ENCODE data around the gene CSAD.

Gene CSAD

GRCh38 chr12:53198486-53199110 lies 17.9 kb upstream of the CSAD start:
- Histone ChIP-seq H2BK5ac (ENCODE audit: low read depth, low read length, poor library complexity, severe bottlenecking) (no peak overlapping the region), H2AK5ac (ENCODE audit: low read length, severe bottlenecking) (no peak overlapping the region), H3K27me3 (ENCODE audit: control insufficient read depth in 1 of 2, insufficient read depth in 1 of 2, low read length in 2 of 2) (peaks cover 0 to 56% of the 10 kb centered on the region in 2 experiments), H2BK120ac (ENCODE audit: low read depth, low read length) (no peak overlapping the region), H4K91ac (ENCODE audit: low read length) (peak overlapping the region; percentile 70), H3K9me3 (ENCODE audit: control insufficient read depth, low read length) (no peaks in the 10 kb centered on the region), H3K36me3 (ENCODE audit: control insufficient read depth in 1 of 2, insufficient read depth in 2 of 2, low read depth in 1 of 2, low read length in 2 of 2) (peaks cover 0 to 6% of the 10 kb centered on the region in 2 experiments), H3K14ac (ENCODE audit: low read length in 2 of 2) (no peak overlapping the region), H3K4me3 (ENCODE audit: insufficient read depth in 1 of 2, low read depth in 1 of 2, low read length in 2 of 2) (no peak overlapping the region), H3K4ac (ENCODE audit: low read depth in 1 of 2, low read length in 2 of 2) (no peak overlapping the region), H3K18ac (ENCODE audit: low read depth in 1 of 2, low read length in 2 of 2) (peak overlapping the region in 1 of 2 experiments; percentile 46), H3K9ac (ENCODE audit: low read length) (peak overlapping the region; percentile 72), H3K4me1 (ENCODE audit: control insufficient read depth, insufficient read depth, low read depth, low read length) (peaks cover 4% of the 10 kb centered on the region), H2BK12ac (ENCODE audit: low read length in 2 of 2) (peak overlapping the region in 1 of 2 experiments; percentile 19), H2AFZ (ENCODE audit: low read depth, low read length) (no peak overlapping the region), H3K23ac (ENCODE audit: low read length in 2 of 2) (no peak overlapping the region), H4K8ac (ENCODE audit: low read length) (peak overlapping the region; percentile 20), H3K79me1 (replicated peaks; ENCODE audit: low read length, poor library complexity, severe bottlenecking) (no peaks in the 10 kb centered on the region), H3K4me2 (ENCODE audit: low read length, poor library complexity, severe bottlenecking) (no peak overlapping the region), H3K27ac (ENCODE audit: low read length, poor library complexity, severe bottlenecking) (no peak overlapping the region), H2BK15ac (ENCODE audit: low read depth, poor library complexity, severe bottlenecking) (no peak overlapping the region)
- WGBS: 93% methylated on average over 5 of the region's 5 CpGs
- no peak for DNase-seq

DNA sequence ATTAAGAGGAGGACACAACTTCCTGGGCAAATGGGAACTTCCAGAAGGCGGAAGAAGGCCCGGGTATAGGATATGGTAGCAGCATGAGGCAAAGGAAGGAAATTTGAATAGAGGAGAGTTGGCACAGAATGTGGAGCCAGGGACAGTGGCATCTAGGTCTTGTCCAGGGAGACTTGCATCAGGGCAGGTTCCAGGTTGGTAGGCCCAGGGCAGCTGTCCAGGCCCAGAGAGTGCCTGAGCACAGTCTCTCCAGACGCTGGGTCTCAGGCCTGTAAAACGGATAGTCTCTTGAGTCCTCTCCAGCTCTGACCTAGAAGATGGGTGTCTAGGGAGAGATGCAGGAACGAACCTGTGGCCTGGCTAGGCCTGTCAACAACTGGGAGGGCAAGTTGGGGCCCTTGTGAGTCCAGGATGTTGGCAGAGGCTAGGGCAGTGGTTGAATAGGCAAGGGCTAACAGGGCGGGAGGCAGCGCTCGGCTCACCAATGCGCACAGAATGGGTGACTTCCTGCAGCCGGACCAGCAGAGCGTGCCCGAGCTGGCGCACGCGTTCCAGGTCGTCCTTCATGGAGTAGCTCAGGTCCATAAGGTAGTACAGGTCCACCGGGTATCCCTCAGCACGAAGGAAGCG lies 16.4 kb upstream of the CSAD start:
- no peak overlapping the region for H3K23ac ChIP-seq (ENCODE audit: low read length in 2 of 2)
- H2BK12ac ChIP-seq (ENCODE audit: low read length in 2 of 2): peak overlapping the region in 1 of 2 experiments; percentile 29
- peaks cover 4% of the 10 kb centered on the region for H3K4me1 ChIP-seq (ENCODE audit: control insufficient read depth, insufficient read depth, low read depth, low read length)
- no peak overlapping the region for H3K4me2 ChIP-seq (ENCODE audit: low read length, poor library complexity, severe bottlenecking)
- no peak overlapping the region for H2BK120ac ChIP-seq (ENCODE audit: low read depth, low read length)
- peak overlapping the region; percentile 24 for H4K8ac ChIP-seq (ENCODE audit: low read length)
- no peak overlapping the region for H3K14ac ChIP-seq (ENCODE audit: low read length in 2 of 2)
- H3K79me1 ChIP-seq (replicated peaks; ENCODE audit: low read length, poor library complexity, severe bottlenecking): no peaks in the 10 kb centered on the region
- 82% methylated on average over 19 of the region's 19 CpGs for WGBS
- H3K9ac ChIP-seq (ENCODE audit: low read length): peak overlapping the region; percentile 26
- peaks cover 8 to 11% of the 10 kb centered on the region in 2 experiments for H3K36me3 ChIP-seq (ENCODE audit: control insufficient read depth in 1 of 2, insufficient read depth in 2 of 2, low read depth in 1 of 2, low read length in 2 of 2)
- no peak overlapping the region for H2BK15ac ChIP-seq (ENCODE audit: low read depth, poor library complexity, severe bottlenecking)
- H2BK5ac ChIP-seq (ENCODE audit: low read depth, low read length, poor library complexity, severe bottlenecking): no peak overlapping the region
- H2AK5ac ChIP-seq (ENCODE audit: low read length, severe bottlenecking): no peak overlapping the region
- no peak for DNase-seq
- H3K9me3 ChIP-seq (ENCODE audit: control insufficient read depth, low read length): no peaks in the 10 kb centered on the region
- no peak overlapping the region for H3K4ac ChIP-seq (ENCODE audit: low read depth in 1 of 2, low read length in 2 of 2)
- no peak overlapping the region for H4K91ac ChIP-seq (ENCODE audit: low read length)
- H3K18ac ChIP-seq (ENCODE audit: low read depth in 1 of 2, low read length in 2 of 2): peak overlapping the region in 1 of 2 experiments; percentile 37
- H3K4me3 ChIP-seq (ENCODE audit: insufficient read depth in 1 of 2, low read depth in 1 of 2, low read length in 2 of 2): no peak overlapping the region
- H3K27me3 ChIP-seq (ENCODE audit: control insufficient read depth in 1 of 2, insufficient read depth in 1 of 2, low read length in 2 of 2): peaks cover 0 to 58% of the 10 kb centered on the region in 2 experiments
- H2AFZ ChIP-seq (ENCODE audit: low read depth, low read length): no peak overlapping the region
- H3K27ac ChIP-seq (ENCODE audit: low read length, poor library complexity, severe bottlenecking): no peak overlapping the region

DNA sequence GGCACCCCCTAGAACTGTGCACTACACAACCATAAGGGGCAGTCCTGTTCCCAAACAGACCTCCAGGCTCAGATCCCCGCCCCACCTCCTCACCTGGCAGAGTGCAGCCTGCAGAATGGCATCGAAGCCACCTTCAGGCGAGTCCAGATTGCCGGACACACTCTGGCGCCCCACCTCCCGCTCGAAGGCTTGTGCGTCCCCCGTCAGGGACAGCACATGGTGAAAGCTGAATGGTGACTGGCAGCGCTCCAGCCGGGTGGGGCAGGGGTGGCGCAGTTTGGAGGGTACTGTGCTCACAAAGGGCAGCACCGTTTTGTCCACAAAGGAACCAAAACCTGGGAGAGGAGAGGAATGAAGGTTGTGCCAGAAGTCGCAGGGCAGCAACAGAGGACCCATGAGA lies 15.8 kb upstream of the CSAD start:
- Histone ChIP-seq H2BK120ac (ENCODE audit: low read depth, low read length) (no peak overlapping the region), H2BK5ac (ENCODE audit: low read depth, low read length, poor library complexity, severe bottlenecking) (no peak overlapping the region), H2BK12ac (ENCODE audit: low read length in 2 of 2) (no peak overlapping the region), H3K14ac (ENCODE audit: low read length in 2 of 2) (no peak overlapping the region), H3K36me3 (ENCODE audit: control insufficient read depth in 1 of 2, insufficient read depth in 2 of 2, low read depth in 1 of 2, low read length in 2 of 2) (peaks cover 15 to 16% of the 10 kb centered on the region in 2 experiments), H3K4me2 (ENCODE audit: low read length, poor library complexity, severe bottlenecking) (no peak overlapping the region), H2AK5ac (ENCODE audit: low read length, severe bottlenecking) (no peak overlapping the region), H2BK15ac (ENCODE audit: low read depth, poor library complexity, severe bottlenecking) (no peak overlapping the region), H3K9ac (ENCODE audit: low read length) (no peak overlapping the region), H3K4me3 (ENCODE audit: insufficient read depth in 1 of 2, low read depth in 1 of 2, low read length in 2 of 2) (no peak overlapping the region), H3K27ac (ENCODE audit: low read length, poor library complexity, severe bottlenecking) (no peak overlapping the region), H3K18ac (ENCODE audit: low read depth in 1 of 2, low read length in 2 of 2) (no peak overlapping the region), H2AFZ (ENCODE audit: low read depth, low read length) (no peak overlapping the region), H4K91ac (ENCODE audit: low read length) (peak overlapping the region; percentile 27), H3K23ac (ENCODE audit: low read length in 2 of 2) (no peak overlapping the region), H3K27me3 (ENCODE audit: control insufficient read depth in 1 of 2, insufficient read depth in 1 of 2, low read length in 2 of 2) (peaks cover 0 to 58% of the 10 kb centered on the region in 2 experiments), H3K4ac (ENCODE audit: low read depth in 1 of 2, low read length in 2 of 2) (no peak overlapping the region), H3K4me1 (ENCODE audit: control insufficient read depth, insufficient read depth, low read depth, low read length) (peaks cover 2% of the 10 kb centered on the region), H3K9me3 (ENCODE audit: control insufficient read depth, low read length) (no peaks in the 10 kb centered on the region), H4K8ac (ENCODE audit: low read length) (no peak overlapping the region), H3K79me1 (replicated peaks; ENCODE audit: low read length, poor library complexity, severe bottlenecking) (no peaks in the 10 kb centered on the region)
- no peak for DNase-seq
- 92% methylated on average over 14 of the region's 14 CpGs for WGBS

DNA sequence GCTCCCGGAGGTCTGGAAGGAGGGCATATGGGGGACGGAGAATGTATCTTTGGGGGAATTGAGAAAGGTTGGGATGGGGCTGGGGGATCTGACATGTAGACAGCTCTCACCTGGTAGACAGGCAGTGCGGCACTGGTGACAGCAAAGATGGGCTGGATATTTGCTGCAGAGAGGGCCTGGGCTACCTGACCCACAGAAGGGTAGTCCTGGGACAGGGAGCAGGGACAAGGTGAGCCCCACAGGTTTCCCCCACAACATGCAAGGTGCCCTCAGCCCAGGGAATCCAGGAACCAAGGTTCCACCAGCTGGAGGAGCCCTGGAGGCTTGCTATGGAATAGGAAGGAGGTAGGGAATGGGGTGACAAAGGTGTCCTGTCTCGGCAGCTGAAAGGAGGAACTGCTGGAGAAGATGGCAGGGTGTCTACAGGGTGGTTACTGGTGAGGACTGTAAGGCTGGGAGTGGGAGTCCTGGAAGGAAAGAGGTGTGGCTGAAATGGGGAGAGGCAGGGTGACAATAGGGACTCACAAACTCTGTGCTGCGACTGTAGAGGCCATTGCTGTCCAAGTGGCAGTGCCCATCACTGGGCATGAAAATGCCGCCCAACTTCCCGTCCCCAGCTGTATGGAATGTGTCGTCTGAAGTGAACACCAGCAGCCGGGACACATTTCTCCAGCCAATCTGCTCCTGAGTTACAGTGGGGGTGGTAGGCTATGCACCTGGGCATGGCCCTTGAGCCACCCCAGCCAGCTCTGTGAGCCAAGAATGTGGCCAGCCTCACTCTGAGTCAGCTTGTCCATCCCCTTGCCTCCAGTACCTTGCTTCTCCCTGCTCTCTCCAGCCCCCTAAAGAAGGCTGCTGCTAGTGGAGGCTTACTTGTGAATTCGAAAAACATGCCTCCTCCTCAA lies 15.0 kb upstream of the CSAD start:
- H2AFZ ChIP-seq (ENCODE audit: low read depth, low read length): no peak overlapping the region
- H3K4ac ChIP-seq (ENCODE audit: low read depth in 1 of 2, low read length in 2 of 2): no peak overlapping the region
- no peak overlapping the region for H3K18ac ChIP-seq (ENCODE audit: low read depth in 1 of 2, low read length in 2 of 2)
- H3K4me2 ChIP-seq (ENCODE audit: low read length, poor library complexity, severe bottlenecking): no peak overlapping the region
- peaks cover 18 to 21% of the 10 kb centered on the region in 2 experiments for H3K36me3 ChIP-seq (ENCODE audit: control insufficient read depth in 1 of 2, insufficient read depth in 2 of 2, low read depth in 1 of 2, low read length in 2 of 2)
- H4K91ac ChIP-seq (ENCODE audit: low read length): no peak overlapping the region
- H2BK15ac ChIP-seq (ENCODE audit: low read depth, poor library complexity, severe bottlenecking): no peak overlapping the region
- DNase-seq: no peak
- no peak overlapping the region for H3K27ac ChIP-seq (ENCODE audit: low read length, poor library complexity, severe bottlenecking)
- no peak overlapping the region for H2BK12ac ChIP-seq (ENCODE audit: low read length in 2 of 2)
- H2BK120ac ChIP-seq (ENCODE audit: low read depth, low read length): no peak overlapping the region
- H3K4me3 ChIP-seq (ENCODE audit: insufficient read depth in 1 of 2, low read depth in 1 of 2, low read length in 2 of 2): no peak overlapping the region
- H3K4me1 ChIP-seq (ENCODE audit: control insufficient read depth, insufficient read depth, low read depth, low read length): no peaks in the 10 kb centered on the region
- H2BK5ac ChIP-seq (ENCODE audit: low read depth, low read length, poor library complexity, severe bottlenecking): no peak overlapping the region
- no peak overlapping the region for H2AK5ac ChIP-seq (ENCODE audit: low read length, severe bottlenecking)
- peaks cover 0 to 58% of the 10 kb centered on the region in 2 experiments for H3K27me3 ChIP-seq (ENCODE audit: control insufficient read depth in 1 of 2, insufficient read depth in 1 of 2, low read length in 2 of 2)
- no peak overlapping the region for H3K9ac ChIP-seq (ENCODE audit: low read length)
- no peak overlapping the region for H4K8ac ChIP-seq (ENCODE audit: low read length)
- 94% methylated on average over 10 of the region's 10 CpGs for WGBS
- H3K14ac ChIP-seq (ENCODE audit: low read length in 2 of 2): peak overlapping the region in 1 of 2 experiments; percentile 36
- no peaks in the 10 kb centered on the region for H3K79me1 ChIP-seq (replicated peaks; ENCODE audit: low read length, poor library complexity, severe bottlenecking)
- H3K23ac ChIP-seq (ENCODE audit: low read length in 2 of 2): no peak overlapping the region
- no peaks in the 10 kb centered on the region for H3K9me3 ChIP-seq (ENCODE audit: control insufficient read depth, low read length)
